Fibroblast of skin of scalp (primary cell): ENCODE measurements around the gene TMEM175. TPM values are rescaled to one million over a fixed set of nuclear protein-coding genes. Genes with fewer than 3 reads are reported as not detected.

Experiments
- DNase-seq: peaks from one replicate; pipeline ENCODE4 v3.0.0-alpha.2; 2013
- polyA plus RNA-seq, 2 experiments: library from polyadenylated mRNA; unstranded; fragments of 120-200 nt; gene quantifications; one replicate each; pipeline ENCODE4 v1.2.1, GENCODE V29; 2013; ENCODE audit not compliant: insufficient read length in 2 of 2

TMEM175 gene, protein sequence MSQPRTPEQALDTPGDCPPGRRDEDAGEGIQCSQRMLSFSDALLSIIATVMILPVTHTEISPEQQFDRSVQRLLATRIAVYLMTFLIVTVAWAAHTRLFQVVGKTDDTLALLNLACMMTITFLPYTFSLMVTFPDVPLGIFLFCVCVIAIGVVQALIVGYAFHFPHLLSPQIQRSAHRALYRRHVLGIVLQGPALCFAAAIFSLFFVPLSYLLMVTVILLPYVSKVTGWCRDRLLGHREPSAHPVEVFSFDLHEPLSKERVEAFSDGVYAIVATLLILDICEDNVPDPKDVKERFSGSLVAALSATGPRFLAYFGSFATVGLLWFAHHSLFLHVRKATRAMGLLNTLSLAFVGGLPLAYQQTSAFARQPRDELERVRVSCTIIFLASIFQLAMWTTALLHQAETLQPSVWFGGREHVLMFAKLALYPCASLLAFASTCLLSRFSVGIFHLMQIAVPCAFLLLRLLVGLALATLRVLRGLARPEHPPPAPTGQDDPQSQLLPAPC
- 20.4 TPM for polyA plus RNA-seq (2013, experiment 1 of 2; ENCODE audit: insufficient read length)
- polyA plus RNA-seq (2013, experiment 2 of 2; ENCODE audit: insufficient read length) = 21.6 TPM

DNA sequence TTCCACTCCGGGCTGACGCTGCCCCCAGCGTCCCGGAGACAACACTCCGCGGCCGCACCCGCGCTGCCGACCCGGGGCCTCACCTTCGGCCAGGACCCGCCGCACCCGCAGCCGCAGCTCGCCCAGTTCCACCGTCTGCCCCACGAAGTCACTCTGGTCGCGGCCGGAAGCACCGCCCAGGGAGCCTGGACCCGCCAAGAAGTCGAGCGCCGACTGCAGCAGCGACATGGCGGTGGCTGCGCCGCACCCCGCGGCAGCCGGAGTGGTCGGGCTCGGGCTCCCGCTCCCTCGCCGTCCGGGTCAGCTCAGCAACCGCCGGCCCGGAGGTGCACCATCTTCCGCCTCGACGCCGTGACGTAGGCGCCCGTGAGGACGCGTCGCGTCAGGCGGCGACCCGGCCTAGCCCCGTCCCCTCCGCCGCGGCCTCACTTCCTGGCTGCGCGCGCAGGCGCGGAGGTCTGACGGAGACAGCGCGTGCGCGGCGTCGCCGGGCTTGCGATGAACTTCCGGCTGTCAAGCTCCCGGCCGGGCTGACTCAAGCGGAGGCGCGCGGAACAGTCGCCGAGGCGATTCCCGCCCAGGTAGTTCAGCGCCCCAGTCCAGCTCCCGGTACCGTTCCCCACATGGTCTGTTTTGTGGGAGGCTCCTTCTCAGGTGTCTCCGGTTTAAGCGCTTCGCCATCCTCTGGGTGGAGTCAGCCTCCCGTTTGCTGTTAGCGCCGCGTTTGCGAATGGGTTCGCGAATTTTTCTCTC, at the start of gene TMEM175, which contains the start of gene GAK:
TMEM175 (plus strand) TSS at position 501 of the 753 bp plus-strand sequence. CDS start 15,280 bp downstream, outside the sequence.
GAK (minus strand) TSS at position 357 of the 753 bp plus-strand sequence; CDS start at position 228, 129 bp downstream.
- peak; percentile 95 for DNase-seq

DNA sequence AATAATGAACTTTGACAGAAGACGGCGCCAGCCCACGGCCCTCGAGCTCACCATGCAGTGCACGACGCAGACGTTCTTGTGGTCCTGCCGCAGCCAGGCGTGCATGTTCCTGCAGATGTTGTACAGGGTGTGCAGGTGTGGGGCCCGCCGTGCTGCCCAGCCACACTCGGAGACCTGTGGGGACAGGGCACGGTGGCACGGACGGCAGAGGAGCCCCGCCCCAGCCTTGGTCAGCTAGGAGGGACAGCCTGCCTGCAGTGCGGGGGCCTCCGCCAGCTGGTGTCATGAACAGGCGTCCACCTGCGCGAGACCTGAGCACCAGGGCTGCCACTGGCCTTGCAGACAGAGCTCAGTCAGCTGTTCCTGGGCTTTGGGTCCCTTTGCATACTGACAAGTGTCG, 49.6 kb upstream of the TMEM175 start:
- no peak for DNase-seq

DNA sequence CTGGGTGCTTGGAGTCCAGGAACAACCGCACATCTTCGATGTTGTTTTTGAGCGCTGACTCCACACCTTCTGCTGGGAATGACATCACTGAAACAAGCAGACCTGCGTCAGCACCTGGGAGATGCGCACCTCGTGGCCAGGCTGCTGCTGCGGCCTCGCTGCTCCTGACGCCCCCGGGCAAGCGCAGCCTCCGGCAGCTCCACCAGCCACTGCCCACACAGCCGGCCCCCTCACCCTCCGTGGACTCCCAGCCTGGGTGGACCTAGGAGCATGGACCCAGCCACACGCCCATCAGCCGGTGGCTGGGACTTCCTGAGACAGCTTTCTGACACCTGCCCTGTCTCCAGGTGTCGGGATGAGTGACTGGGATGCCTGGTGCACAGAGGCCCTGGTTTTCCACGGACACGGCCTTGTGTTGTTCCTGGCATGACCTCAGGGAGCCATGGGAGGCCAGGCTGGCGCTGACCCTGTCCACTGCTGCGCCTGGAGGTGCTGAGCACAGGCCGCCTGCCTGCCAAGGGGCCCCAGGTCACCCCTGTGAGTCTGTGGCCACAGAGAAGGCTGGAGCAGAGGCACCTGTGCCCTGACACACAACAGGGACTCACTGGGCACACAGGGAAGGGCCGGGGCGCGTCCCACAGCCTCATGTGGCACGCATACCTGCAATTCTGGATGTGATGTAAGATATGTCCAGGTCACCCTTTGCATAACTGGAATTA, 48.7 kb upstream of the TMEM175 start:
- DNase-seq = no peak

DNA sequence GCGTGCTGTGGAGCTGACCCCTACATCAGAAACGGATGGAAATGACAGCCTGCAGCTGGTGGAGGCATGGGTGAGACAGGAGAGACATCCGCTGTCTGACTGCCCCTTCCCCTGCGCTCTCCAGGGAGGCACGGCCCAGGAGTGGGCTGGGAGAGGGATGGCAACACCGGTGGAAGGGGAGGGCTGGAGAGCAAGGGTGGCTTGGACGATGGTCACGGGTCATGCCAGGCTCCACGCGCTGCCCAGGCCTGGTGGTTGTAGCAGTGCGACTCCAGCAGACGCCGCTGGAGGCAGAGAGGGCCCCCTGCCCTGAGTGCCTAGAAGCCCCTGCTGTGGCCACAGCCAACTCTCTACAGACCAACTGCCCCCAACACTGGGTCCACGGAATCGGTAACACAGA, 48.0 kb upstream of the TMEM175 start:
- DNase-seq = no peak

DNA sequence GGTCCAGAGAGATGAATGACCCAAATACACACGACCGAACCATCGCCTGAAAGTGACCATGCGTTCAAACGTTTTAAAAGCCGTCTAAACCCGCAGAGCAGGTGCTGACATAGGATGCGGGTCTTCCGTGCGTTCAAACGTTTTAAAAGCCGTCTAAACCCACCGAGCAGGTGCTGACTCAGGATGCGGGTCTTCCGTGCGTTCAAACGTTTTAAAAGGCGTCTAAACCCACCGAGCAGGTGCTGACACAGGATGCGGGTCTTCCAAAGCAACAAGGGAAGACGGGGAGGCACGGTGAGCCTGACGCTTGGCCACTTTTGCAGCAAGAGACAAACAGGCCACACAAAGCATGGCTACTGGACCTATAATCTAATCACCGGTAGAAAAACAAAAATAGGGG, 47.4 kb upstream of the TMEM175 start:
- DNase-seq = no peak

DNA sequence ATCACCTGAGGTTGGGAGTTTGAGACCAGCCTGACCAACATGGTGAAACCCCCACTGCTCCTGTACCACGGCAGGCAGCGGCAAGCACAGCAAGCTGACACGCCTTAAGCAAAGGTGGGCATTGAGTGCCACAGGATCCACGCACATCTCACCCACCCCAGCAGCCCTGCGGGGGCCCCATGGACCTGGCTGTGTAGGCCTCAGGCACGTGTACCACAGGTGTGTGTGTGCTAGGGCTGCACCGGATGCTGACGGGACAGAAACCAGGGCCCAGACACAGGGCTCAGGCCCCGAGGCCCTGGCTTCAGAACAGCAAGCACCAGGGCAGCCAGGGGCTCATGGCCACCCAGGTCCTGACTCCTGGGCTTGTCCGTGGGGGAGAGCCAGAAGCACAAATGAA, 46.9 kb upstream of the TMEM175 start:
- no peak for DNase-seq

DNA sequence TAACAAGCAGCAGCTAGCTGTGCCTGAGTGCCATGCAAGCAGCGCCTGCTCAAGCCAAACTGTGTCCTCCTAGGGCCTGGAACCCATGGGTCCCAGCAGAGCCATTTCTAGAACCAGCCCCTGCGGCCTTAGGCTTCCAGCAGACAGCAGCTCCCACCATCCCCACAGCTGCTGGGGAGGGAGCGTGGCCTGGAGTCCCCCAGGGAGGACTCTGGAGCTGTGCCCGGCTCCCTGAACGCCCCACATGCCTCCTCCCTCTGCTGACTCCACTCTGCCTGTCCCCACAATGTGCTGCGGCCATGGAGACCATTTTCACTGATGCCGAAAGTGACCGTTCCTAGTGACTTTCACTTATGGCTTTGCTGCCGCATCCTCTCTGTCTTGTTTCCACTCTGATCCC, 46.0 kb upstream of the TMEM175 start:
- no peak for DNase-seq

DNA sequence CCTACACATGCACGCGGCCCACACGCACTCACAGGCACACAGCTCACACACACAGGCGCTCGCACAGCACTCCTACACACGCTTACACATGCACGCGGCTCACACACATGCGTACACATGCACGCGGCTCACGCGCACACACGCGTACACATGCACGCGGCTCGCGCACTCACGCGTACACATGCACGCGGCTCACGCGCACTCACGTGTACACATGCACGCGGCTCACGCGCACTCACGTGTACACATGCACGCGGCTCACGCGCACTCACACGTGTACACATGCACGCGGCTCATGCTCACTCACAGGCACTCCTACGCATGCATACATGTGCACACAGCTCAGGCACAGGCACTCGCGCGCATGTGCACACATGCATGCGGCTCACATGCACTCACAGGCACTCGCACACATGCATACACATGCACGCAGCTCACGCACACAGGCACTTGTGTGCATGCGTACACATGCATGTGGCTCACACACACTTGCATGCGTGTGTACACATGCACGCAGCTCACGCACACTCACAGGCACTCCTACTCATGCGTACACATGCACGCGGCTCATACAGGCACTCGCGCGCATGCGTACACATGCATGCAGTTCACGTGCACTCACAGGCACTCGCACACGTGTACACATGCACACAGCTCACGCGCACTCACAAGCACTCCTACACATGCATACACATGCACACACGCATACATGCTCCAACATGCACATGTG, 45.1 kb upstream of the TMEM175 start:
- no peak for DNase-seq

DNA sequence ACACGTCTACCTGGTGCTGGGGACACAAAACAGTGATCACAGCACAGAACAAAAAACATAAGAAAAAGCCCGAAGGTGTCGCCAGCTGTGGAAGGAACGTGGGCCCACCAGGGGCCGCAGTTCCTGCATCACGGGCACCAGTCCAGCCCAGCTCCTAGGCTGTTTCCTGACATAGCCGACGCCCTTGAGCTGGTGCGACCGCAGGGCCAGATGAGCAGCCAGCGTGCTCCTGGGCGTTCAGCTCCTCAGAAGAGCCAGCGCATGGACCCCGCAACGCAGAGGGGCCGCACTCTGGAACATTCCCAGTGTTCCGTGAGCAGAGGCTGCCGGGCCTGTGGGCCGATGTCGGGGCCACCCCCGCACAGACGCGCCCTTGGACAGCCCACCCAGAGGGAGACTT, 44.2 kb upstream of the TMEM175 start:
- no peak for DNase-seq

DNA sequence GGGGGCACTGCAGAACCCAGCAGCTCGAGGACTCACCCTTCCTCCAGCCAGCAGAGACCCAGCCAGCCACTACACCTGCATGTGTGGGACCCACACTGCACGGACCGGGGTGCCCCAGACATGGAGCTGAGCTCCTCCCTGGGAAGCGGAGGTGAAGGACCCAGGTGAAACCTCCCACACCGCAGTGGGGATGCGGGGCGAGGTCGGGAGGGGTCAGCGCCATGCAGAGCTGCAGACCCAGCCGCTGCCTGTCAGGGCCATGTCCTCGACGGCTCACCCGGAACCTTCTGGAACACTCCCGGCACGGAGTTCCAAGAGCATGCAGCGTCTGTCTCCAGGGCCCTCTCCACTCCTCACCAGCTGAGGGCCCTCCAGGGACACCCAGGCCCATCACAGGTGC, 42.7 kb upstream of the TMEM175 start:
- DNase-seq = no peak

DNA sequence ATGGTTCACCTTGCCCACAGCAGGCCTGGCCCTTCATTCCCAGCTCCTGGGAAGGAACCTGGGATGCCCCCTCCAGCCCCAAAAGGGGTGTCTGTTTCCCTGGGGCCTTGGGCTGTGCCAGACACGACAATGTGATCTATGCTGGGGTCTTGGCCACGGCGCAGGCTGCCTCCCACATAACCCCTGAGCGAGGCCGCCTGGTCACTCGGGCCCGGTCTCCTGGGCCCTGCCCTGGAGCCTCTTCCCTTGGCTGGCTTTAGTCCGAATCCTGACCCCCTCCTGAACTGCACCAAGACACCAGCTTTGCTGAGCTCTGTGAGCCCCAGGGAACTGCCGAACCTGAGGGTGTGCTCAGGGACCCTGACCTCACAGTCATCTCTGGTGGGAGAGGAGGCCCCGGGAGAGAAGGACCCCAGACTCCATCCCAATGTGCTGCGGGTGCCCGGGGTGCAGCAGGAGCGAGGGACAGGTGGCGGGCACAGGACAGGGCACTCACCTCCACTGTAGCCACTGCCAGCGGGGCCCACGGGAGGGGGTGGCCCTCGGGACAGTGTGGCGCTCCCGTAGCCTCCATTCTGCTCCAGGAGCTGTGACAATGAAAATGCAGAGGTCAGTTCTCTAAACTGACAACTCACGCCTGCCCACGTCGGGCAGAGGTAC, 42.1 kb upstream of the TMEM175 start:
- DNase-seq = no peak

DNA sequence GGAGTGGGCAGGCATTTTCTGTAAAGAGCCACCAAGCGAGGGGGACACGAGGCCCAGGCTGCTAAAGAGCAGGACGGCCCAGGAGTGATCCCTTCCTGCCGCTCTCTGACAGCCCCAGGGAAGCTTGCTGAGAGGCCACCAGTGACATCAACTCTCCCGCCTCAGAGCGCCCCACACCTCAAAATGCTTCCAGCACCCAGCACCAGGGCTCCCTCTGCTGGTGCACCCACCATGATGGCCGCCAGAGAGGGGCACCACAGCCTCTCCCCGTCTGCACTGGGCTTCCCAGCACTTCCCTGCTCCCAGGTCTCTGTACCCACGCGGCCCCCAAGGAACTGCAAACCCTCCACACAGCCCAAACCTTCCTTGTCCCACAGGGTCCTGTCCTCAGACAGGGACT, 40.5 kb upstream of the TMEM175 start:
- no peak for DNase-seq

DNA sequence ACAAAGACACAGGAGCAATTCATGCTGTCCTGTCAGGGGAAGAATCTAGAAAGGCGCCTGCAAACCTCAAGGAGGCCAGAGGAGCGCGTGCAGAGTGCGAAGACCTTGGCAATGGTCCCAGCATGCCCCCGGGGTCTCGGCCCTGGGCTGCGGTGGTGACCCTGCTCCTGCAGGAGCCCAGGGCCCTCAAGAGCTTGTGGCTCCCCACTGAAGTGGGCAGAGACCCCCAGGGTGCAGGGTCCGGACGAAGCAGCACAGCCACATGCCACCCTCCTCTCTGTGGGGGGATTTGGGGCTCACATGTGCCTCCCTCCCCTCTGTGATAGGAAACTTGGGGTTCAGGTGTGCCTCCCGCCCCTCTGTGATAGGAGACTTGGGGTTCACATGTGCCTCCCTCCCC, 39.5 kb upstream of the TMEM175 start:
- DNase-seq = no peak

DNA sequence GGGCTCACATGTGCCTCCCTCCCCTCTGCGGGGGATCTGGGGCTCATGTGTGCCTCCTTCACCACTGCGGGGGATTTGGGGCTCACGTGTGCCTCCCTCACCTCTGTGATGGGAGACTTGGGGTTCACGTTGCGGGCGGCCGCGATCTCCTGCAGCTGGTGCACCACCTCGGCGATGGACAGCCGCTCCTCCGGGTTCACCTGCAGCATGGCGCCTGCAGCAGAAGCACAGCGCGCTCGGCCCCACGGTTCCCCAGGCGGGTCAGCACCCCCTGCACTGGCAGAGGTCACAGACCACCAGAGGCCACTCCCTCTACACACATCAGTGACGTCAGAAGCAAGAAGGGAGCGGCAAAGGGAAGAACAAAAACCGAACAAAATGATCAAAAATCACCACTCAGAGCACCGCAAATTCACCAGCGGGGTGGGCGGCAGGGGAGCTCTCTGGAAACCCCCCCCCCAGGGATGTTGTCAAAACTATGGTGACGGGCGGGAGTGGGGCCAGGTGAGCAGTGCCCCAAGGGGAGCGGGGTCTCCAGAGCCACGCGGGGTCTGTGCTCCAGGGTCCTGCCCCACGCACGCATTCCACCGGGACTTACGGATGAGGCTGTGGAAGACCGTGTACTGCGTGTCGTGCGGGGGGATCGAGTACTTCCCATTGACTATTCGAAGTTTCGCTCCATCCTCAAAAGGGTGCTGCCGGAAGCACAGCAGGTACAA, 38.8 kb upstream of the TMEM175 start:
- no peak for DNase-seq

DNA sequence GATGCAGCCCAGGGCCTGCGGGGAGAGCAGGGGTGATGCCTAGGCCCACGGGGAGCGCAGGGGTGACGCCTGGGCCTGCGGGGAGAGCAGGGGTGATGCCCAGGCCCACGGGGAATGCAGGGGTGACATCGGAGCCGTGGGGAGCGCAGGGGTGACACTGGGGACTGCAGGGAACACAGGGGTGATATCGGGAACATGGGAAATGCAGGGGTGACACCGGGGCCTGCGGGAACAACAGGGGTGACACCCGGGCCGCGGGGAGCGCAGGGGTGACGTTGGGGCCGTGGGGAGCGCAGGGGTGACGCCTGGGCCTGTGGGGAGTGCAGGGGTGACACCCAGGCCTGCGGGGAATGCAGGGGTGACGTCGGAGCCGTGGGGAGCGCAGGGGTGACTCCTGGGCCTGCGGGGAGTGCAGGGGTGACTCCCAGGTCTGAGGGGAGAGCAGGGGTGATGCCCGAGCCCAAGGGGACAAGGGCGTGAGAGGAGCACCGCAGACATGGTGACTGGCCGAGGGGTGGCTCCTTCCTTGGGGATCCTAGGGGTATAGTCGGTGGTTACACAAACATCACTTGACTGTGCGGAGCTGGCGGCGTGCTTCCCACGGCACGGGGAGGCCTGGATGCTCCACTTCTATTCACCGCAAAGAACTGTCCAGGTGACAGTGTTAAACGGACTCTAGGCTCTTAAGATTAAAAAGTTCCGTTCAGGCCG, 38.1 kb upstream of the TMEM175 start:
- no peak for DNase-seq

DNA sequence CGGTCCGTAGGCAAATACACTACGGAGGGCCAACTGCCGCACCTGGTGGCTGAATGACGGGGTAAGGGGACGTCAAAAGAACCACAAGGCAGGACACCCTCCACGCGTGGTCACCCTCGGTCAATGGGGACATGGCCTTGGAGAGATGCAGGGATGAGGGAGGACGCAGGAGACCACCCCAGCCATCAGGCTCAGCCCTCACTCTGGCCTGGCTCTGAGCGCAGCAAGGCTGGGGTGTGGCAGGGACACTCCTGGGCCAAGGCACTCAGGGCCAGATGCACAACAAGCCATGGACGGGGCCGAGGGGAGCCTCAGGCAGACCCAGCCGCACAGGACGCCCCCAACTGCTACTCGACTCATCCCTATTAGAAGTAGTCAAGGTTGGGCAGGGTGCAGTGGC, 36.7 kb upstream of the TMEM175 start:
- no peak for DNase-seq

DNA sequence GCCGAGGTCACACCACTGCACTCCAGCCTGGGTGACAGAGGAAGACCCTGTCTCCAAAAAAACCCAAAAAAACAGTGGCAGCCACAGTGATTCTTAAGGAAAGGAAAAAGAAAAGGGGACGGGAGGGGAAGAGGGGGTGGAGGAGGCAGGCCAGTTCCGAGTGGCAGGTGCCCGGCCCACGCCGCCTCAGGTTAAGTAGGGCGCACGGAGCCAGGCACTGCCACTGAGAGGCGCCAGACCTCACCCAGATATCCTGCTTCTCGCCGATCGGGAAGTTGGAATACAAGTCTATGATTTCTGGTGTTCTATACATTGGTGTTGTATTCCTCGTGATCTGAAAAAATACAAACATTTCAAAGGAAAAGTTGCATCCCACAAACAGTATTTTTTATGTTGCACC, 36.0 kb upstream of the TMEM175 start:
- no peak for DNase-seq

DNA sequence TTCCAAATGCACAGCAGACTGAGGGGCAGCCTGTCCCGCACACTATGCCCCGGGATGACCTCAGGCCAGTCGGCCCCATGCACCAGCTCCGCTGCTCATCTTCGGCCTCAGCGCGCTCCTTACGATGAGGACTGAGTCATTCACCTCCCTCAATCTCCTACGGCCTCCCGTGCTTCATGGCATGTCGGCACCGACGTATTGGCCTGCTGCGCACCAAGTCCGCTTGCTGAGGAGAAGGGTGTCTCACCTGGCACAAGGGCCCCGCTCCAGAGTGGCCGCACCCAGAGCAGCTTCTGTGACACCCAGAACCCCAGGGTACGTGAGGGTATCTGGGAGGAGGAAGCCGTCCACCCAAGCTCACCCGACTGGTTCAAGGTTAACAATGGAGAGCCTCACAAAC, 35.6 kb upstream of the TMEM175 start:
- no peak for DNase-seq

DNA sequence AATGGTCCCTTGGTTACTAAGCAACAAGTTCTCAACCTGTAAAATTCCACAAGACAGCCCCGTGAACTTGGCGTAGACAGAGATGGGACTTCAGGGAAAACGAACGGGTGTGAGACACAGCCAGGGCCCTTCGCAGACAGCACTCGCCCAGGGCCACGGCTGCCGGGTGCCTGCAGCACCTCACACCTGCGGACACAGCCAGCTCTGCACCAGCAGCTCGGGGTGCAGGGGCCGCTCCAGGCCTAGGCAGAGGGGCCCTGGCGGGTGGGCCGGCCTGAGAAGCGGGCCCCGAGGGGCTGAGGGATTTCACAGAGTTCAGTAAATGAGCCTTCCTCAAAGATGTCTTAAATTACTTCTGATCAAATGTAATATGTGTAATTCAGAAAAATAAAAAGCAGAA, 34.1 kb upstream of the TMEM175 start:
- DNase-seq = no peak

DNA sequence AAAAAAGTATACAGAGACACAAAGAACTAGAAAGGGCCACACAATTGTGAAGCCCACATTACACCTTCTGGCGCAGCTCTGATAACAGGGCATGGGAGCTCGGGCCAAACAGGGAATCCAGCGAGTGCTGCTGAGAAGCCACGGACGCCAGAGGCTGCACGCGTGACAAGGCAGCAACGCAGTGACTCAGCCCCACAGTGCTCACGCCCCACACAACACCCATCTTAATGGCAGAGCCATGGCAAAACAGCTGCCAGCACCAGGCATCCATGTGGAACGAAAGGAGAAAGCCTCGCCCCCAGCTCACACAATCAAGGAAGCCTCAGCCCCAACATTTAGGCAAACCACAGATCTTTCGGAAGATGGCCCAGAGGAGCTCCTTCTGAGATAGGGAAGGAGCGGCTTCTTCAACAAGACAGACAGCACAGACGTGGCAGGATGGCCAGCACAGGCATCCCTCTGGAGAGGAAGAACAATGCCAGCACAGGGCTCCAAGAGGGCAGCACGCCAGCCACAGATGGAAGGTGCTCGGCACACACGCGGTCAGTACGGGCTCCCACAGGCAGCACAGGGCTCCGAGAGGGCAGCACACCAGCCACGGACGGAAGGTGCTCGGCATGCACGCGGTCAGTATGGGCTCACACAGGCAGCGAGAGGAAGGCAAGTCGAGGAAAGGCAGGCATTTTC, 33.2 kb upstream of the TMEM175 start:
- no peak for DNase-seq
